AG10803 (cell line): ENCODE measurements around the gene JAM2.
"Not testable (repeated sequence)": the region's sequence is repeated elsewhere in the genome, so short reads cannot be mapped to it uniquely, and the experiment has no call there.

ENCODE experiments used
- DNase-seq: peaks from one replicate; pipeline ENCODE4 v3.0.0; 2010; ENCODE audit warnings: low read depth
- H3K4me3 ChIP-seq: 2 replicates; pipeline ENCODE4 v1.5.1; 2011; ENCODE audit warnings: mild to moderate bottlenecking, low read length, control low read depth
- TF ChIP-seq, protein P1 (sequence below): conservative IDR thresholded peaks from 2 replicates; pipeline ENCODE4 v1.5.1; 2011; ENCODE audit warnings: mild to moderate bottlenecking, low read length, control low read depth, inconsistent platforms

Gene JAM2

DNA sequence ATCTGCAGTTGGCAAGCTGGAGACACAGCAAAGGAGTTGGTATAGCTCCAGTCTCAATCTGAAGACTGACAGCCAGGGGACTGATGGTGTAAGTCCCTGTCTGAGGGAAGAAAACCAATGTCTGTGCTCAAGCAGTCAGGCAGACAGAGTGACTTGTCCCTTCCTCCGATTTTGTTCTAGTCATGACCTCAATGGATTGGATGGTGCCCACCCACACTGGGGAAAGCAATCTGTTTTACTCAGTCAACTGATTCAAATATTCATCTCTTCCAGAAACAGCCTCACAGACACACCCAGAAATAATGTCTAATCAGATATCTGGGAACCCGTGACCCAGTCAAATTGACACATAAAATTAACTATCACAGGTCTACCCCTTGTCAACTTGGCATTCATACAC lies 19.9 kb upstream of the JAM2 start:
- TF ChIP-seq, protein P1, sequence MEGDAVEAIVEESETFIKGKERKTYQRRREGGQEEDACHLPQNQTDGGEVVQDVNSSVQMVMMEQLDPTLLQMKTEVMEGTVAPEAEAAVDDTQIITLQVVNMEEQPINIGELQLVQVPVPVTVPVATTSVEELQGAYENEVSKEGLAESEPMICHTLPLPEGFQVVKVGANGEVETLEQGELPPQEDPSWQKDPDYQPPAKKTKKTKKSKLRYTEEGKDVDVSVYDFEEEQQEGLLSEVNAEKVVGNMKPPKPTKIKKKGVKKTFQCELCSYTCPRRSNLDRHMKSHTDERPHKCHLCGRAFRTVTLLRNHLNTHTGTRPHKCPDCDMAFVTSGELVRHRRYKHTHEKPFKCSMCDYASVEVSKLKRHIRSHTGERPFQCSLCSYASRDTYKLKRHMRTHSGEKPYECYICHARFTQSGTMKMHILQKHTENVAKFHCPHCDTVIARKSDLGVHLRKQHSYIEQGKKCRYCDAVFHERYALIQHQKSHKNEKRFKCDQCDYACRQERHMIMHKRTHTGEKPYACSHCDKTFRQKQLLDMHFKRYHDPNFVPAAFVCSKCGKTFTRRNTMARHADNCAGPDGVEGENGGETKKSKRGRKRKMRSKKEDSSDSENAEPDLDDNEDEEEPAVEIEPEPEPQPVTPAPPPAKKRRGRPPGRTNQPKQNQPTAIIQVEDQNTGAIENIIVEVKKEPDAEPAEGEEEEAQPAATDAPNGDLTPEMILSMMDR, result no peak
- H3K4me3 ChIP-seq, result no peak overlapping the region
- DNase-seq, result no peak

DNA sequence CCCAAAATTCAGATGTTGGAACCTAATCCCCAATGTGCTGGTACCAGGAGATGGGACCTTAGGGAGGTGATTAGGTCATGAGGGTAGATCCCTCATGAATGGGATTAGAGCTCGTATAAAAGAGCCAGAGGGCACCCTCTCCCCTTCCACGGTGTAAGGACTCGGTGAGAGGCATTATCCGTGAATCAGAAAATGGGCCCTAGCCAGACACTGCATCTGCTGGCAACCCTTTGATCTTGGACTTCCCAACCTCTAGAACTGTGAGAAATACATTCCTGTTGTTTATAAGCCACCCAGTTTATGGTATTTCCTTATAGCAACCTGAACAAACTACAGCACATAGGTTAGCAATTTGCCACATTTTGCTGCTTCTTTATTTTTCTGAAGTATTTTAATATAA lies 14.5 kb upstream of the JAM2 start:
- DNase-seq, result no peak
- TF ChIP-seq, protein P1, result no peak
- no peak overlapping the region for H3K4me3 ChIP-seq

DNA sequence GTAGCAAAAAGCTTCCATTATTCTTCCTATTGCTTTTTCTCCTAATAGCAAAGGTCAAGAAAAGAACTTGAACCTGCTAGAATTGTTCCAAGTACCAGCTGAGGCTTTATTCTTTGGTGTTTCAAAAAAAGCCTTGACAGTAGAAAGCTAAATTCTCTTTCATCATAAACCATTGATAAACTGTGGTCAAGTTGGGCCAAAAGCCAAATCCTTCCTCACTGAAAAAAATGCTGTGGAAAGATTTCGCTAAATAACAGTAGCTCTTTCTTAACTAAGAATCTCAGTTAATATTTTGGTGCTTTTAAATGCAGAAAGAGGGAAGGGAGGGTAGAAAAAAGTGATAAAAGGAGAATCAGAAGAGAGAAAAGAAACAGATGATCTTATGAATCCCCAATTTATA lies 14.0 kb upstream of the JAM2 start:
- TF ChIP-seq, protein P1, result no peak
- DNase-seq, result no peak
- no peak overlapping the region for H3K4me3 ChIP-seq

DNA sequence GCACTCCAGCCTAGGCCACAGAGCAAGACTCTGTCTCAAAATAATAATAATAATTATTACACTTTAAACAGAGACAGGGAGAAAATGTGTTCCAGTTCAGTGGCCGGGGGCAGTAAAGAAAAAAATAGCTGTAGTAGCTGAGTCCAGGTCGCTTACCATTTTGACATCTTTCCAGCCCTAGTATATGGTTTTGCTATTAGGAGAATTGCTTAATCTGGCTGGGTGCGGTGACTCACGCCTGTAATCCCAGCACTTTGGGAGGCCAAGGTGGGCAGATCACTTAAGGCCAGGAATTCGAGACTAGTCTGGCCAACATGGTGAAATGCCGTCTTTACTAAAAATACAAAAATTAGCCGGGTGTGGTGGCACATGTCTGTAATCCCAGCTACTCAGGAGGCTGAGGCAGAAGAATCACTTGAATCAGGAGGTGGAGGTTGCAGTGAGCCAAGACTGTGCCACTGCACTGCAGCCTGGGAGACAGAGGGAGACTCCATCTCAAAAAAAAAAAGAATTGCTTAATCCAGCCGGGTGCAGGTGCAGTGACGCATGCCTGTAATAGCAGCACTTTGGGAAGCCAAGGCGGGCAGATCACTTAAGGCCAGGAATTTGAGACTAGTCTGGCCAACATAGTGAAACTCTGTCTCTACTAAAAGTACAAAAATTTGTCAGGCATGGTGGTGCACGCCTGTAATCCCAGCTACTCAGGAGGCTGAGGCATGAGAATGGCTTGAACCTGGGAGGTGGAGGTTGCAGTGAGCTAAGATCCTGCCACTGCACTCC lies 13.1 kb upstream of the JAM2 start:
- not testable (repeated sequence) for DNase-seq, H3K4me3 ChIP-seq

DNA sequence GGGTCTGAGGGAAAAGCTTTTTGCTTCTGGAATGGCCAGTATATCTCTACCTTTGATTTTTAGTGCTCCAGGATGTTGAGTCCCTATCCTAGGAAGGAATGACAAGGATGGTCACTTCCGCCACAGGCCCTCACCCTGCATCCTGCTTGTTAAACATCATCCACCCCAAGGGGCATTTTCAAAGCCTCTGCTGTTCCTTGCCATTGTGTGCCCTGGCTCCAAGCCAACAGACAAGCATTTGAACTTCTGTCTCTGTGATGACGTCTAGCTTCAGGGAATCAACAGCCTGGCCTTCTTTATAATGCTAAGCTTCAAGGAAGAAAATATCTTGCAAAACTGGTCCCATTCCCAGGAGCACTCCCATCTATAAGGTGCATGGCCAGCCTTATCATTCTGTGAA lies 12.3 kb upstream of the JAM2 start:
- no peak for DNase-seq

DNA sequence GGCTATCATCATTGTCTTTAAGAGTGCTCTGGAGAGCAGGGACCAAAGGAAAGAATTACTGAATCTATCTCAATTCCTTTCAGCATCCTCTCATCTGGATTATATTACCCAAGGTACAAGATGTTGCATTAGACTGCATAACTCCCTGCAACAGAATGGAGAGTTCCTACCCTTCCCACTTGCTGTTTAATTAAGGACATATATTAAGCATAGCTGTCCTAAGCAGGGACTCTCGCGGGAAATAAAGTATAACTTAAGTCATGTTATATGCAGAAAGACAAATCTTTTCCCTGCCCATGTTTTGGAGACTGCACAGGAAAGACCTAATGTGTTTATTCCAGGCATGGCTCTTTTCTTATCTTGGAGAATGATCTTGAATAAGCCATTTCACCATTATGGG lies 6.8 kb upstream of the JAM2 start:
- DNase-seq, result no peak
- TF ChIP-seq, protein P1, result no peak
- no peak overlapping the region for H3K4me3 ChIP-seq

More for the DNA sequence above, 12.3 kb upstream of the JAM2 start:
- TF ChIP-seq, protein P1, result no peak
- no peak overlapping the region for H3K4me3 ChIP-seq

DNA sequence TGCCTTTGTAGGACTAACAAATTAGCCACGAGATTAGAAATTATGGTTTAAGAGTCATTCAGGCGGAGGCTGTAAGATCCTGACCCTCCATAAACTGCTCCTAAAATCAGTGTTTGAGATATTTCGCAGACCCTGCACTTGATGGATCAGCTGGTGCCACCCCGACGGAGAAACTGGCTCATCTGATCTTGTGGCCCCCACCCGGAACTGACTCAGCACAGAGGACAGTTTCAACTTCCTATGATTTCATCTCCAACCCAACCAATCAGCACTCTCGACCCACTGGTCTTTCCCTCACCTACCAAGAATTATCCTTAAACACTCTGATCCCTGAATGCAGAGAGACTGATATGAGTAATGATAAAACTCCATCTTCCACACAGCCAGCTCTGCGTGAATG lies 3.7 kb upstream of the JAM2 start:
- no peak overlapping the region for H3K4me3 ChIP-seq
- no peak for DNase-seq
- TF ChIP-seq, protein P1, result no peak

DNA sequence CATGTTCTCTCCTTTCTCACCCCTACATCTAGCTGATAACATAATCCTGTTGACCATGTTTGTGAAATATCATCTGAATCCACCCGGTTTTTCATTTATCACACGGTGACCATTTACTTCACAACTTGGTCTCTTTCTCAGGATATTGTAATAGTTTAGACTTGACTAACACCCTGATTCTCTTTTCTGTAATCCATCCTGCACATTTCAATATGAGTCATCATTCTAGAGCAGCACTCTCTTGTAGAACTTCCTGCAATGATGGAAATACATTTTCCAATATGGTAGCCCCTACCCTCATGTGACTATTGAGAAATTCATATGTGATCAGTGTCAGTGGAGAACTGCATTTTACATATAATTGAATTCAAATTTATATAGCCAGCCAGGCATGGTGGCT lies 2.3 kb upstream of the JAM2 start:
- TF ChIP-seq, protein P1, result no peak
- no peak overlapping the region for H3K4me3 ChIP-seq
- DNase-seq, result peak; percentile 3
